ENCODE data around the gene SLC4A5.

Gene SLC4A5

GRCh38 chr2:74304332-74305148 is 38.7 kb downstream of the SLC4A5 start:
- no peak for DNase-seq (ENCODE audit: low read depth)

DNA sequence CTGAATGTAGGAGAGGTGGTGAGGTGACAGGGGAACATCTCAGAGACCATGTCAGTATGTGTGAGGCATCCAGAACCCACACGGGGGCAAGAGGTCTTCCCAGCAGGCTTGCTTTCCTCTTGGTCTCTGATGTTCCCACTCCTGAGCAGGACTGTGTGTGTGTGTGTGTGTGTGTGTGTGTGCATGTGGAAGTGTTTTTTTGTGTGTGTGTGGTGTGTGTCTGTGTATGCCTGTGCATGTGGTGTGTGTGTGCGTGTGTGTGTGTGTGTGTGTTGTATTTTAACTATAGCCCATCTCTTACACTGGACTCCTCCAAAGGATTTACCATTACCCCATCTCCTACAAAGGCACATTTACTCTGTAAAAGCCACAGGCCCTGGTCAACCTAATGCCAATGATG is 40.4 kb downstream of the SLC4A5 start:
- TF ChIP-seq, protein P1, sequence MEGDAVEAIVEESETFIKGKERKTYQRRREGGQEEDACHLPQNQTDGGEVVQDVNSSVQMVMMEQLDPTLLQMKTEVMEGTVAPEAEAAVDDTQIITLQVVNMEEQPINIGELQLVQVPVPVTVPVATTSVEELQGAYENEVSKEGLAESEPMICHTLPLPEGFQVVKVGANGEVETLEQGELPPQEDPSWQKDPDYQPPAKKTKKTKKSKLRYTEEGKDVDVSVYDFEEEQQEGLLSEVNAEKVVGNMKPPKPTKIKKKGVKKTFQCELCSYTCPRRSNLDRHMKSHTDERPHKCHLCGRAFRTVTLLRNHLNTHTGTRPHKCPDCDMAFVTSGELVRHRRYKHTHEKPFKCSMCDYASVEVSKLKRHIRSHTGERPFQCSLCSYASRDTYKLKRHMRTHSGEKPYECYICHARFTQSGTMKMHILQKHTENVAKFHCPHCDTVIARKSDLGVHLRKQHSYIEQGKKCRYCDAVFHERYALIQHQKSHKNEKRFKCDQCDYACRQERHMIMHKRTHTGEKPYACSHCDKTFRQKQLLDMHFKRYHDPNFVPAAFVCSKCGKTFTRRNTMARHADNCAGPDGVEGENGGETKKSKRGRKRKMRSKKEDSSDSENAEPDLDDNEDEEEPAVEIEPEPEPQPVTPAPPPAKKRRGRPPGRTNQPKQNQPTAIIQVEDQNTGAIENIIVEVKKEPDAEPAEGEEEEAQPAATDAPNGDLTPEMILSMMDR (IDR thresholded peaks at IDR 0.05; ENCODE audit: control insufficient read depth, extremely low read depth, insufficient read depth) = no peak
- H3K4me3 ChIP-seq (ENCODE audit: low read depth, low read length) = no peak overlapping the region
- no peak for DNase-seq (ENCODE audit: low read depth)

More at GRCh38 chr2:74304332-74305148, 38.7 kb downstream of the SLC4A5 start:
- TF ChIP-seq, protein P1 (IDR thresholded peaks at IDR 0.05; ENCODE audit: control insufficient read depth, extremely low read depth, insufficient read depth) = no peak
- H3K4me3 ChIP-seq (ENCODE audit: low read depth, low read length) = no peak overlapping the region

- TF ChIP-seq, protein P1 (IDR thresholded peaks at IDR 0.05; ENCODE audit: control insufficient read depth, extremely low read depth, insufficient read depth) = no peak
- no peak for DNase-seq (ENCODE audit: low read depth)
- no peak overlapping the region for H3K4me3 ChIP-seq (ENCODE audit: low read depth, low read length)
Measured at GRCh38 chr2:74301262-74301661, 42.0 kb downstream of the SLC4A5 start.

- TF ChIP-seq, protein P1 (IDR thresholded peaks at IDR 0.05; ENCODE audit: control insufficient read depth, extremely low read depth, insufficient read depth) = no peak
- H3K4me3 ChIP-seq (ENCODE audit: low read depth, low read length) = no peak overlapping the region
- DNase-seq (ENCODE audit: low read depth) = no peak
Measured at GRCh38 chr2:74300506-74300905, 42.7 kb downstream of the SLC4A5 start.

DNA sequence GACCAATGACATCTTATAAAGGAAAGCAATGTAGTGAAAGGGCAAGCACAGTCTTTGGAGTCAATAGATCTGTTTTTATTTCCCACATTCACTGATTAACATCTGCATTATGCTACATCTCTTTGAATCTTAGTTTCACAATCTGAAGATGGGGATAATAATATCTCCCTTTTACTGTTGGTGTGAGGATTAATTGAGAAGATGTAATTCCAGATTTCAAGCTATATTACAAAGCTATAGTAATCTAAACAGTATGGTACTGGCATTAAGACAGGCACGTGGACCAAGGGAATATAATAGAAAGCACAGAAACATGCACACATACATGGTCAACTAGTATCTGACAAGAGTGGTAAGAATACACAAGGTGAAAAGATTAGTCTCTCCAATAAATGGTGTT is 45.3 kb downstream of the SLC4A5 start:
- TF ChIP-seq, protein P1 (IDR thresholded peaks at IDR 0.05; ENCODE audit: control insufficient read depth, extremely low read depth, insufficient read depth) = no peak
- DNase-seq (ENCODE audit: low read depth) = no peak
- no peak overlapping the region for H3K4me3 ChIP-seq (ENCODE audit: low read depth, low read length)

DNA sequence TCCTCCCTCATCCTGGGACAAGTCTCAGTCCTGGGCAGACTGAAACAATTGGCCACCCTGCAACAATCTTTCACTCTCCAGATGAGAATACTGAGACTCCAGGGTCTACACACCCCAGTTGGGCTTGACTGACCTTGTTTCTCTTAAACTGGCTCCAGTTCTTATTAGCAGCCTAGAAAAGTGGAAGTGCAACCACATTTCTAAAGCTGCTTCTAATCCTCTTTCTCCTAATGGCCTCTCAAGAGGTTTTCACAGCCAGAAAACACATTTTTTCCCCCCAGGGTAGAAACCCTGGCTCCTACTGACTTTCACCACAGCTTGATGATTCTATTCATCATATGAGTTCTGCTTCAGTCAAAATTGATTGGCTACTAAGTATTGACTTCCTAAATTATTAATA is 45.8 kb downstream of the SLC4A5 start:
- H3K4me3 ChIP-seq (ENCODE audit: low read depth, low read length) = no peak overlapping the region
- TF ChIP-seq, protein P1 (IDR thresholded peaks at IDR 0.05; ENCODE audit: control insufficient read depth, extremely low read depth, insufficient read depth) = no peak
- no peak for DNase-seq (ENCODE audit: low read depth)
